Activated CD8-positive, alpha-beta memory T cell treated with anti-CD3 and anti-CD28 coated beads for 4 hours (primary cell): Measurements from ENCODE around the gene AOC1.
A peak's percentile ranks its signal among the peaks of the same experiment; 100 is the strongest.
"Not testable (repeated sequence)": the region's sequence is repeated elsewhere in the genome, so short reads cannot be mapped to it uniquely, and the experiment has no call there.

Experiments
- DNase-seq, 2 donors: peaks; one replicate each; pipeline ENCODE4 v3.0.0-alpha.2; 2020; ENCODE audit warnings: low read depth in 2 of 2

Gene AOC1

DNA sequence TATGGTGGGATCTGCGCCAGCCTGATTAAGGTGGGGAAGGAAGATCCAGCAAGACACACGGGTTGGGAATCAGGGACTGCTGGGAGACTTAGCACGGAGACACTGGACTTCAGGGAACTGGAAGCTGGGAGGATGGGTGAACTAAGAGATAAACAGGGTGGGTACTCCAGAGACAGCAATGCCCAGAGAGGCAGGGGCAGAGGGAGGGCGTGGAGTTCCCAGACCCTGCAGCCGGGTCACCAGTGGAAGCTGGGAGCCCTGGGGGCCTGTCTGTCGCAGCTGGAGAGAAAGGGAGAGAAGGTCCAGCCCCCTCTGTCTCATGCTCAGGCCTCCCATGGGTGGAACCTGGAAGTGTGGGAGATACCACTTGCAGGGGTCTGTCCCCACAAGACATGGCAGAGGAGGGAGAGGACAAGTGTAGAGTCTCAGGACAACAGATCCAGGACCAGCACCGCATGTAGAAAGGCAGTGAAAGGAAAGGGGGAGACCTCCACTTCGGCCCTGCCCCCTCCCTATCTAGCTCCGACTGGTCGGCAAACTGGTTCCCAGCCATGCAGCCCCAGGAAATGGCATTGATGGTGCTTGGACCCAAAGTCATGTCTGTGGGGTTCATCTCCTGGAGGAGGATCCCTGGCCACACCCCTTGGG is 44.4 kb downstream of the AOC1 start:
- no peak for DNase-seq

DNA sequence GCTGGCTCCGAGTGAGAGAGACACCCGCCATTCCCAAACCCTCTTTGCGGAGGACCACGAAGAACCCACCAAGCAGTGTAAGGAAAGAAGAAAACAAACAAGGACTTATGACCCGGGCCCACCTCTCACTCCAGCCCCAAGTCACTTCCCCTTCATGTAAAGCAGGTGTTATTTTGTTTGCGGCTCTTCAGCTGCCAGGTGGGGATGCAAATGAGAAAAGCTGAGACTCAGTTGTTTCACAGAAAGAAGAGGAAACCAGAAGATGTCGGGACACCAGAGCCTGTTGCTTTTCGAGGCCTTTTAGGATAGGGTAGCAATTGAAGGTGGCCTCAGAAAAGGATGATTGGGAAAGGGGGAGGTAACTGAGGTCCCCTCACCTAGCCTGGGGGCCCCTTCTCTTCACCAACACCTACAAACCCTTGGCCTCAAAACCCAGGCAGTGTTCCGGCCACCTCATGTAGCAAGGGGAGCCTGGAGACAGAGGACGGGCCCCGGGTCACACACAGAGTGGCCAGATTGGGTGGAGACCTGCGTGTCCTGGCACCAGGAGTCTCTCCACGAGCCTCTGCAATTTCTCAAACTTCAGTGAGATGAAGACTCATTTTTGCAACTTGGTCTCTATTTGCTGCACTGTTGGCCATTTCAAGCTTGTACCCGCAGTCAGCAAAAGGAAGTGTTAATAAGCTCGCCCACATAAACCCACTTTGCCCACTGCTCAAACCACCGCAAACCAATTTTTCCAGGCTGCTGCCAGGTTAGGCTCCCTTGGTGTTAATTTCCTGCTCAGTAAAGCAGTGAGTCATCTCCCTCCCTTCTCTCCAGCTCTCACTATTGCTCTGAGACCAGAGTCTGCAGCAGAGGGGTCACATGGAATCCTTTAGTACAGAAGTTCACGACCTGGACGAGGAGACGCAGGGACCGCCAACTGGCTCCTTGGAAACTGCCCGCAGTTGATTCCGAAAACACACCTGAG is 45.5 kb downstream of the AOC1 start:
- no peak for DNase-seq

DNA sequence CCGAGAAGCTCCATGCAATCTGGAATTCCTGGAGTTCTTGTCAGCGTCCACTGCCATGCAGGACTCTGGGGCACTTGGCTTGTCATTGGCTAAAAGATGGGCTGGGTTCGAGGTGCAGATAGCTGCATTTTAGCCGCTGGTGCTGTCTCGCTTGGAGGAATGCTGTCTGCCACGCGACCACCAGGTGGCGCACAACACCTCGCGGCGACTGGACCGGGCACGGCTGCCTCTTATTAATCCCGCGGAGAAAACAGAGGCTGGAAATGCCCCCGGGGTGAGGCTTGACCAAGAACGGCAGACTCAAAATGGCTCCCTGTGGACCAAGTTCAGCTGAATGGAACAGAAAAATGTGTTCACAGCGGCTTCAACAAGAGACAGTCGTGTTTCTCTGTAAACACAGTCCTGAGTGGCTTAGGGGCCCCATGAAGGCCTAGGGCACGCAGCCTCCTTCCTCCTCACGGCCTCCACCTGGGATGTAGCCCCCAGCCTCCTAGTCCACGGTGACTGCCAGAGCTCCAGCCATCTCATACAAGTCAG is 46.2 kb downstream of the AOC1 start:
- DNase-seq, result peak; percentile 51 to 56

DNA sequence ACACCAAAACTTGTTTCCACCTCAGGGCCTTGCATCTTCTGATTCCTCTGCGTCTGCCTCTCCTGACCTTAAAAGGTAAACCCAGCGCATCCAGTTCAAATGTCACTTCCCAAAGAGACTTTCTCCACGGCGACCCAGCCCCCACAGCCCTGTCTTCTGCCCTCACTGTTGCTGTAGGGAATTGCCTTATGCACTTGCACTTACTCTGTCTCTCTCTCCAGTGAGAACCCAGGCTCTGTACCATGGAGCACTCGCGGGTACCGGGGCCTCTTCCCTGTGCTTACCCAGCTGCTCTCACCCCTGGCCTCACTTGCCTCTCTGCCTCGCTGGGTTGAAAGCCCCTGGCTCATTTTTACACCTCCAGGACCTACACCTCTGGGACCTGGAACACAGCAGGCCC is 48.4 kb downstream of the AOC1 start:
- DNase-seq, result no peak

DNA sequence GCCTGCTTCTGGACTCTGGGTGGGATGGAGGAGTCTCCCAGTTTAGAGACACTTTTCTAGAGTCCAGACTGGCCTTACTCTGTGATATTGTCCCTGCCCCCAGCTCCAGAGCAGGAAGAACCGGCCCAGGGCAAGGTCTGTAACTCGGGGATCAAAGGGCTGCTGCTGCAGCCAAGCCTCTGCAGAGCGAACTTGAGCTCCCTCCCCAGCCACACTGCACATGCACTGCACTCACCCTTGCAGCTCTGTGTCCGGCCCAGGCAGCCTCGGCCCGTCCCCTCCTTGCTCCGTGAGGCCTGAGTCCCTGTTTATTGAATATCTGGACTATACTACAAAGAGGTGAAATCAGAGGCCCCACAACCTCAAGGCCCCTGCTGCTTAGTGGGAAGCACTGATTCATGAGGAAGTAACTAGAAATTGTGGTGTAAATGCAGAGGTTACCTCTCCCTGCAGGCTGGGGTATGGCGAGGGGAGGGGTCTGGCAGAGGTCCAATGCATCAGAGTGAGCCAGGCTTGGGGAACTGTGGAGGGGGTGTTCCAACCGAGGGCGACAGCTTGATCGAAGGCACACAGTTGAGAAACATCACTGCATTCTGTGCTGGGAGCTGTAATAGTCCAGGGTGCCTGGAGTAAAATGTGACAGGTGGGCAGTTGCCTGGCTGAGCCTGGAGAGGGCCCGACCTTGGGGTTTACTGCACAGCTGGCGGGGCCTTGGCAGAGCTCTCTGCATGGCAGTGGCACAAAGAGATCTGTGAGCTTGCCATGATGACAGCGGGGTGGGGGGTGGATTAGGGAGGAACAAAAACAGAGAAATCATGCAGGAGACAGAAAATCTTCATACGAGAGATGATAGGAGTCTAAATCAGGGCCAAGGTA is 49.1 kb downstream of the AOC1 start:
- no peak for DNase-seq

DNA sequence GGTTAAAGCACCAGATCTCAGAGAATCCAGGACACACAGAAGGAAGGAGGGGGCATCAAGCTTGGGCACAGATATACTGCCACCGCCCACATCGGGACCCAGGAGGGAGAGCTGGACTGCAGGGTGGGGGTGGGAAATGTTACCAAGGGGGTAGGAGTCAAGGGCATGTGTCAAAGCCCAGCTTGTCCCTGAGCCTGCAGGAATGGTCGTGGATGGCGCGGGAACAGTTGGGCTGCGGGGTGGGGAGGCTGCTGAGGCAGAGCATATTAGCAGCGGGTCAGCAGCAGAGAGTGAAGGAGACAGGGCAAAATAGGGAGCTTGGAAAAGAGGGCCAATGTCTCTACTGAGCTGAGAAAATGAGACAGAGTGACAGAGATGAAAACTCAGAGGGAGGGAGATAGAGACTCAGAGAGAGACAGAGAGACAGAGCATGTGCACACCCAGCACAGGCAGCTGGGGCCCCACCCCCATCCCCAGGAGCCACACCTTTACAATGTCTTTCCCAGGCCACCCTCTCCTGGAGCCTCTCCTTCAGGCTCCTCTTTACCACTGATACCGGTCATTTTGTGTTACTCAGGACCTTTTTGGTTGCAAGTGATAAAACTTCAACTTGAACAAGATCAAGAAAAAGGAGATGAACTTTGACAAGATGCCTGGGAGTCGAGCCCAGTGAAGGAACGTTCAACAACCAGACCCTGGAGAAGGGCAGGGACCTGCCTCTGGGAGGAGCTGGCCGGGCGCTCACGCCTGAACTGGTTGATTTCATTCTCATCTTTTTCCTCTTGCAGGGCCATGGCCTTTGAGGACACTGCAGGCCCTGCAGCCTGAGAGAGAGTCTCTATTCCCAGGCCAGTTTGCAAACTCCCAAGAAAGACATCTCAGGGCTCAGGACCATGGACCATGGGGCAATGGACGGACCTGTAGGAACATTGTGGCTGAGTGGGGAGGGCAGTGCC is 50.0 kb downstream of the AOC1 start:
- DNase-seq, result no peak

DNA sequence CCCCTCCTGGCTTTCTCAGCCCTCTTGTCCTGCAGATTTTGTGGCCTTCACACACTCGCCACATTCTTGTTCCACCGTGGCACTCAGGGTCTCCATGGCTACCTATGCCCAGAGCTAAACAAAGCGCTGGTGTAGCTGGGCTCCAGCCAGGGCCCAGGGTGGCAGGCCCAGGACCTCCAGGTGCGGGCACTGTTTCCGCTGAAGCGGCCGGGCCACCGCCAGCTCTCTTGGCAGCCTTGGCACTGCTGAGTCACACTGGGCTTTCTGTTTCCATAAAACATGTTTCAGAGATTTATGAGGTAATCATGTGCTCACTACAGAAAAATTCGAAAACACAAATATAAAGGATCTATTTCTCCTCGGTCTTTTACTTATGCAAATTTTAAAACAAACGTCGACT is 51.3 kb downstream of the AOC1 start:
- no peak for DNase-seq

DNA sequence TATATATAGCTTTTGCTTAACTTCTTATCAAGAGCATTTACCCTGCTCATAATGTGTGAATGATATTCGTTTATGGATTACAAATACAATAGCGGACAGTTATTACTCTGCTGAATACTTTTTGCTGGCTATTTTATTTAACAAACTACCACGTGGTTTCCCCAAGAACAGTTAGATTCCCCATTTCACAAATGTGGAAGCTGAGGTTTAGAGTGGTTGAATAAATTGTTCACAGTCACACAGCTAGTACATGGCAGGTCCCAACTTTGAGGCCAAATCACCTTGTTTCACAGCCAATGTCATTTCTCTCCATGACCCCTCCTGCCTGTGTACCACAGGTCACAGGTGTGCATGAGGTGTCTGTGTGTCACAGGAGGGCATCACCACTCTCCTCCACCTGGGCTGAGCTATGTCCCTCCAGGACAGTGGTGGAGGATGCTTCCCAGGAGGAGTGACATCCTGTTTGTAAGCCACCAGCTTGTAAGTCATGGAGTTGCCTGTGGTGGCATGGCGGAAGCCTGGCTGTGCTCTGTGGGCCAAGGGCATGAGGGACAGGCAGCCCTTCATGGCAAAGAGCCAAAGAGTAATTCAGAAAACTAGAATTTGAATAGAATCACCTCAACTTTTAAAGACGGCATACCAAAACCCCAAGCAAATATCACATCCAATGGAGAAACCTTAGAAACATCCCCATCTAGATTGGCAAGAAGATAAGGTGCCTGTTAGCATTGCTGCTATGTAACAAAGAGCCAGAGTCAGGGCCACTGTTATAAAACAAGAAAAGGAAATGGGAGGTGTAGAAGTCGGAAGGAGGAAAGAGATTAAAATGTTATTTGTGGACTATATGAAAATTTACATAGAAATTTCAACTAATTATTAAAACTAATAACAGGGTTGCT is 51.9 kb downstream of the AOC1 start:
- DNase-seq, result no peak

DNA sequence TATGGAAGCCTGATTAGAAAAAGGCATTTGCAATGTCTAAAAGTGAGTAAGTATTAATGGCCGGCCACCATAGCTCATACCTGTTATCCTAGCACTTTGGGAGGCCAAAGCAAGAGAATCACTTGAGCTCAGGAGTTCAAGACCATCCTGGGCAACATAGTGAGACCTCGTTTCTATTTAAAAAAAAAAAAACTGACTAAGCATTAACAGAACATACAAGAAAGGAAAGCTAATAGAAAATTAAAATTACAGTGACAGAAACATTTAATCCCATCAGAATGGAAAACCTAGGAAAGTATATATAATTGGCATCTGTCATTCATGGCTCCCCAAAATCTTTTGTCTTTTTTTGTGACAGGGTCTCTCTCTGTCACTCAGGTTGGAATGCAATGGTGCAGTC is 55.9 kb downstream of the AOC1 start:
- no peak for DNase-seq

DNA sequence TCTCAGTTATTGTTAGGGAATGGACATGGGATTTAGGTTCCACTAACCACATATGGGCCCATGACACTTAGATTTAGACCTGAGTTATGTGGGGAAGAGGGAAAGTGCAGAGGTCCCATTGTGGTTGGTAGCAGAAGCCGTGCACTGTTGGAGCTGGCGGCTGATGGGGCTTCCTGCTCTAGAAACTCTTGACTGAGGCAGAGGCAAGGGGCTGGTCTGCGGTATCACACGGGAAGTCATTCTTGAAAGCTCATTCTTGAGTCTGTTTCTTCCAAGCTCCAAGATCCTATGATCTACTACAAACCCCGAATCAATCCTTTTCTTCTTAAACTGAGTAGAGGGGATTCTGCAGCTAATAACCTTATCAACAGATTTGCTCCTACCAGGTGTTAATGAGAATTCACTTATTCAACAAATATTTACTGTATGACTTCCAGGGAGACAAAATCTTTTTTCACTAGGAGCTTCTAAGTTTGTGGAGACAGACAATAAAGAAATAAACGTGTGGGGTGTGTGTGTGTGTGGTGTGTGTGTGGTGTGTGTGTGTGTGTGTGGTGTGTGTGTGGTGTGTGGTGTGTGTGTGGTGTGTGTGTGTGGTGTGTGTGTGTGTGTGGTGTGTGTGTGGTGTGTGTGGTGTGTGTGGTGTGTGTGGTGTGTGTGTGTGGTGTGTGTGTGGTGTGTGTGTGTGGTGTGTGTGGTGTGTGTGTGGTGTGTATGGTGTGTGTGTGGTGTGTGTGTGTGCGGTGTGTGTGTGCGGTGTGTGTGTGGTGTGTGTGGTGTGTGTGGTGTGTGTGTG is 57.1 kb downstream of the AOC1 start:
- peak in 1 of 2 donors; percentile 18 for DNase-seq

DNA sequence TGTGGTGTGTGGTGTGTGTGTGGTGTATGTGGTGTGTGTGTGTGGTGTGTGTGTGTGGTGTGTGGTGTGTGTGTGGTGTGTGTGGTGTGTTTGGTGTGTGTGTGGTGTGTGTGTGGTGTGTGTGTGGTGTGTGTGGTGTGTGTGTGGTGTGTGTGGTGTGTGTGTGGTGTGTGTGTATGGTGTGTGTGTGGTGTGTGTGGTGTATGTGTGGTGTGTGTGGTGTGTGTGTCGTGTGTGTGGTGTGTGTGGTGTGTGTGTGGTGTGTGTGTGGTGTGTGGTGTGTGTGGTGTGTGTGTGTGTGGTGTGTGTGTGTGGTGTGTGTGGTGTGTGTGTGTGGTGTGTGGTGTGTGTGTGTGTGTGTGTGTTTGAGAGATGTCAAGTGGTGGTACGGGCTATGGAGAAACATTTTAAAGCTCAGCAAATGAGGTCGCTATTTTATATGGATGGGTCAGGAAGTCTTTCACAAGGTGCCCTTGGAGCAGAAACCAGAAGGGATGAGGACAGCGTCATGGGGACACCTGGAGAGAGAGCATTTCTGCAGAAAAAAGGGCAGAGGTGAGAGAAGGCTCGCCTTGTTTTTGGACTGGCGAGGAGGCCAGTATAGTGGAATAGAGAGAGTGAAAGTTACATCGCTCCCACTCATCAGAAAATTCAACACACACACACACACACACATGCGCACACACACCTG is 58.1 kb downstream of the AOC1 start:
- DNase-seq, result not testable (repeated sequence)

DNA sequence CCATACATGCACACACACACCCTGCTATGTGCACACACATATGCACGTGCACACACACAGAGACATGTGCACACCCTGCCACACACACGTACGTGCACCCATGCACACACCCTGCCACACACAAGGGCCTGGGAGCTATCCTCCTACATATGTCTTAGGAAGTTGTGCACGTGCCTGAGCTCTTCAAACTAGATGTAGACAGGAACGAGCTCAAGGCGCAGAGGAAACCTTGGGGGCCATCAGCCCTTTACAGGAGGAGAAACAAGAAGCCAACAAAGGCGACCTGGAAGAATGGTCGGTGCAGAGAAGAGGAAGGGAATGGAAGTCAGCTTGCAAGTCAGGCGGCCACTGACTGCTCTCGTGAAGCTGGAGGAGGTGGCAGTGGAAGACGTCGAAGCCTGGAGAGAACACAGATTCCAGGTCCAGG is 58.7 kb downstream of the AOC1 start:
- no peak for DNase-seq
